ENCODE results near the gene MTMR12.

GRCh38 chr5:32232441-32233219, 80.1 kb downstream of the MTMR12 start:
- TF ChIP-seq POLR2A (IDR thresholded peaks at IDR 0.05; ENCODE audit: low read length) (no peak), GATA1 (IDR thresholded peaks at IDR 0.05; ENCODE audit: low read depth, low read length) (no peak)
